Upper lobe of right lung (tissue), 1 donor: ENCODE results near the gene BACH2. TPM values are rescaled to one million over a fixed set of nuclear protein-coding genes. Genes with fewer than 3 reads are reported as not detected.
"Not testable (repeated sequence)": the region's sequence is repeated elsewhere in the genome, so short reads cannot be mapped to it uniquely, and the experiment has no call there.

Experiments
- ATAC-seq: fragments of 200-7000 bp; cut with Tn5 transposase; one replicate; pipeline ENCODE4 v1.9.1; 2020; ENCODE audit warnings: mild to moderate bottlenecking, moderate library complexity
- DNase-seq: peaks from one replicate; pipeline ENCODE4 v3.0.0-alpha.2; 2020
- H3K27ac ChIP-seq: fragments of 200-600 bp; one replicate; pipeline ENCODE4 v1.8.0; 2022
- H3K27me3 ChIP-seq: fragments of 200-600 bp; one replicate; pipeline ENCODE4 v1.8.0; 2022; ENCODE audit warnings: mild to moderate bottlenecking
- H3K36me3 ChIP-seq: fragments of 200-600 bp; one replicate; pipeline ENCODE4 v1.8.0; 2022
- H3K4me1 ChIP-seq: fragments of 200-600 bp; one replicate; pipeline ENCODE4 v1.8.0; 2022
- H3K4me3 ChIP-seq: fragments of 200-600 bp; one replicate; pipeline ENCODE4 v1.8.0; 2022; ENCODE audit warnings: mild to moderate bottlenecking
- H3K9me3 ChIP-seq: fragments of 200-600 bp; one replicate; pipeline ENCODE4 v1.8.0; 2022
- CTCF ChIP-seq: fragments of 200-600 bp; IDR thresholded peaks from one replicate; pipeline ENCODE4 v1.8.0; 2022; ENCODE audit warnings: antibody characterized with exemption
- intact Hi-C: fragments of 100-400 bp; cut with DNase I; formaldehyde crosslinking; loops from one replicate; pipeline ENCODE4 v1.11.0; 2022
- total RNA-seq: library from RNA; stranded (reverse); fragmentation: NEBNext Ultra II Directional; extraction: Animal tissue kit (Norgen Biotek cat#: 25700); gene quantifications from one replicate; pipeline ENCODE4 v1.2.1, GENCODE V29; 2021
- donor health status: DM: no; HTN: yes; CAD: no; lungs with severe emphysema.

The BACH2 gene
- total RNA-seq, 1 donor from 2014 or later, result 4.9 TPM

- H3K36me3 ChIP-seq, result no peaks in the 10 kb centered on the region
- H3K27me3 ChIP-seq, result no peaks in the 10 kb centered on the region
- no peak overlapping the region for H3K4me3 ChIP-seq
- intact Hi-C loops, result loop anchor here (10.0 kb wide), 1 partner anchor 119 kb away; no protein-coding TSS in a partner anchor
- no peak for TF ChIP-seq CTCF
- peaks cover 10% of the 10 kb centered on the region for H3K4me1 ChIP-seq
- DNase-seq (no peak), ATAC-seq (no peak)
- no peak overlapping the region for H3K27ac ChIP-seq
- H3K9me3 ChIP-seq, result no peaks in the 10 kb centered on the region
Observed at GRCh38 chr6:89975366-89975765, 321.3 kb downstream of the BACH2 start.

GRCh38 chr6:89974834-89975233, 321.8 kb downstream of the BACH2 start:
- no peak overlapping the region for H3K4me3 ChIP-seq
- ATAC-seq (peak; percentile 72), DNase-seq (no peak)
- H3K36me3 ChIP-seq, result no peaks in the 10 kb centered on the region
- H3K9me3 ChIP-seq, result no peaks in the 10 kb centered on the region
- H3K27ac ChIP-seq, result no peak overlapping the region
- peaks cover 10% of the 10 kb centered on the region for H3K4me1 ChIP-seq
- intact Hi-C loops, result loop anchor here (10.0 kb wide), 1 partner anchor 120 kb away; no protein-coding TSS in a partner anchor
- TF ChIP-seq CTCF, result no peak
- no peaks in the 10 kb centered on the region for H3K27me3 ChIP-seq

- peaks cover 6% of the 10 kb centered on the region for H3K4me1 ChIP-seq
- H3K27ac ChIP-seq, result no peak overlapping the region
- H3K9me3 ChIP-seq, result no peaks in the 10 kb centered on the region
- ATAC-seq (no peak), DNase-seq (no peak)
- no peaks in the 10 kb centered on the region for H3K27me3 ChIP-seq
- H3K4me3 ChIP-seq, result no peak overlapping the region
- no peaks in the 10 kb centered on the region for H3K36me3 ChIP-seq
- TF ChIP-seq CTCF, result no peak
- intact Hi-C loops, result loop anchor here (10.0 kb wide), 1 partner anchor 123 kb away; no protein-coding TSS in a partner anchor
Observed at GRCh38 chr6:89972025-89972381, 324.6 kb downstream of the BACH2 start.

GRCh38 chr6:89971338-89972024, 325.2 kb downstream of the BACH2 start:
- not testable (repeated sequence) for H3K36me3 ChIP-seq, ATAC-seq, H3K9me3 ChIP-seq, H3K27me3 ChIP-seq, H3K27ac ChIP-seq, H3K4me3 ChIP-seq, H3K4me1 ChIP-seq, DNase-seq
- intact Hi-C loops, result loop anchor here (10.0 kb wide), 1 partner anchor 123 kb away; no protein-coding TSS in a partner anchor

GRCh38 chr6:89970609-89971337, 325.9 kb downstream of the BACH2 start:
- ATAC-seq (peak; percentile 79), DNase-seq (no peak)
- intact Hi-C loops, result loop anchor here (10.0 kb wide), 1 partner anchor 124 kb away; no protein-coding TSS in a partner anchor
- no peak overlapping the region for H3K27ac ChIP-seq
- peaks cover 6% of the 10 kb centered on the region for H3K4me1 ChIP-seq
- H3K27me3 ChIP-seq, result no peaks in the 10 kb centered on the region
- H3K36me3 ChIP-seq, result no peaks in the 10 kb centered on the region
- peak; percentile 58 for TF ChIP-seq CTCF
- no peaks in the 10 kb centered on the region for H3K9me3 ChIP-seq
- H3K4me3 ChIP-seq, result no peak overlapping the region

- Histone ChIP-seq H3K27ac (no peak overlapping the region), H3K4me1 (peaks cover 3% of the 10 kb centered on the region), H3K36me3 (no peaks in the 10 kb centered on the region), H3K9me3 (no peaks in the 10 kb centered on the region), H3K4me3 (no peak overlapping the region), H3K27me3 (no peaks in the 10 kb centered on the region)
- intact Hi-C loops, result loop anchor here (10.0 kb wide), 1 partner anchor 125 kb away; no protein-coding TSS in a partner anchor
- ATAC-seq (peak; percentile 30), DNase-seq (no peak)
- no peak for TF ChIP-seq CTCF
Observed at GRCh38 chr6:89970072-89970471, 326.6 kb downstream of the BACH2 start.
